GM23338 (cell line): ENCODE measurements around the gene PNPLA2.

Experiments used
- CREB1 ChIP-seq: fragments of 250-450 bp; sonication (Bioruptor Pico); IDR thresholded peaks from 2 replicates; pipeline ENCODE4 v1.5.0; 2020; ENCODE audit warnings: low read depth, mild to moderate bottlenecking, moderate library complexity
- EZH2 ChIP-seq: fragments of 200-600 bp; sonication (generic); IDR thresholded peaks from one replicate; pipeline ENCODE4 v1.8.0; 2017; ENCODE audit warnings: antibody characterized with exemption, mild to moderate bottlenecking, low read depth; ENCODE audit not compliant: unreplicated experiment

DNA sequence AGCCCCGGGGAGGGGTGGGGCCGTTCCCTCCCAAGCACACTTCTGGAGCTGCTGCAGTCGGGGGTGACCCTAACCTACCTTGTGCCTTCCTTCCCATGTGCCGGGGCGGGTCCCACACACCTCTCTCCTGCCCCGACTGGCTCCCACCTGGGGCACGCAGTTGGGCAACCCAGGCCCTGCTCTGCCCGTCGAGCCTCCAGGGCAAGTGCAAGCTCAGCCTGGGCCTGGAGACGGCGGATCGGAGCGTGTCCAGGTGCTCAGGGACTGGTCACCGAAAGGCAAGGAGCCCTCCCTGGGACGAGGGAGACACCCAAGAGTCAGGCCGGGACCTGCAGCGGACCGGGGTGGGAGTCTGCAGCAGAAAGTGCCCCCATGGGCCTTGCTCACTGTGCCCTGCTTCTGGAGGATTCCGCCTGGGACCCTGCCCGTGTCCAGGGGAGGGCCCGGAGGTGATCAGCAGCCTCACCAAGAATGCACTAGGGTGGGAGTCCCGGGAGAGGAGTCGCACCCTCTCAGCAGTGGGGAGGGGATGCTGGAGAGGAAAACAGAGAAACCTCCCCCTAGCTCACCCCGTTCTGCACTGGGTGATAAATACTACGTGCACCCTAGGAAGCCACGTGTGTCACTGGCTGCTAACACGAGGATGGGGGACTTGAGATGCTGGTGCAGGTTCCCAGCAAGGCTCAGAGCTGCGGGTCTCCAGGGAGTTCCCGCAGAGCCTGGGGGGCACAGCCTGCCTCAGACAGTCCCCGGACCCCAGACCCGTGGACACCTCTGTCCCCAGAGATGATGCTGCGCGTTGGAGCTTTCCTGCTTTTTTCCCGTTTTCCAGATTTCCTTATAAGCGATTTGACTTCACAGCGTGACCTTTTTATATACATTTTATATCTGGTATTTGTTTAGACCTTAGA lies 36.2 kb upstream of the PNPLA2 start:
- TF ChIP-seq CREB1 (CRISPR knock-in tag) (no peak), EZH2 (no peak)
